Measurements from ENCODE around the gene CDKL5. TPM values are rescaled to one million over a fixed set of nuclear protein-coding genes. Genes with fewer than 3 reads are reported as not detected.

CDKL5 gene
- total and polyA plus RNA-seq, 2 donors (not counting 1 experiment from before 2014, with no cell fraction given): 0.72 to 4.6 TPM

DNA sequence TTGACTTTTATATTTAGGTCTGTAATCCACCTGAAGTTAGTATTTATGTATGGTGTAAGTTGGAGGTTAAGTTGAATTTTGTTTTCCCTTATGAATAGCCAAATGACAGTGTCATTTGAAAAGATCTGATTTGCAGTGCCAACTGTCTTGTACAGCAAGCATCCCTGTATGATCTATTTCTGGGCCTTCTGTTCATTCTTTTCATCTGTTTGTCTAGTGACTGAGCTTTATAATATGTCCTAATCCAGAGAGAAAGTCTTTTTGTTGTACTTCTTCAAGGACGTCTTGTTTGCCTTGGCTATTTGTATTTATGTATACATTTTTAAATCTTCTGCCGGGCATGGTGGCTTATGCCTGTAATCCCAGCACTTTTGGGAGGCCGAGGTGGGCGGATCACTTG, 39.6 kb downstream of the CDKL5 start:
- intact Hi-C loops (cut with micrococcal nuclease): no loop called here
- ChIA-PET POLR2A (no interaction called here), CTCF (no interaction called here)
- H3K4me1 ChIP-seq (ENCODE audit: control insufficient read depth in 2 of 2, insufficient read depth in 2 of 2, low read length in 2 of 2): no peaks in the 10 kb centered on the region
- WGBS (ENCODE audit: insufficient coverage): no CpG with 5 or more reads among the region's 4 CpGs
- H3K9ac ChIP-seq (ENCODE audit: low read length): no peak overlapping the region
- no peak overlapping the region for H3K4me3 Mint-ChIP-seq
- no peak overlapping the region for H2AFZ ChIP-seq (ENCODE audit: insufficient read depth, low read depth, low read length, poor library complexity, severe bottlenecking)
- no peaks in the 10 kb centered on the region for H3K27me3 Mint-ChIP-seq
- no peak overlapping the region for H3K4me3 ChIP-seq (ENCODE audit: control extremely low read depth in 1 of 5, extremely low read depth in 1 of 5, insufficient read depth in 1 of 5, low read depth in 2 of 5, low read length in 4 of 5)
- no peak overlapping the region for H3K4me2 ChIP-seq (replicated peaks; ENCODE audit: low read depth, low read length, poor library complexity, severe bottlenecking)
- H4K20me1 ChIP-seq (ENCODE audit: control insufficient read depth, insufficient read depth, low read length, poor library complexity, severe bottlenecking): no peaks in the 10 kb centered on the region
- H3K4me1 Mint-ChIP-seq: no peaks in the 10 kb centered on the region
- no peaks in the 10 kb centered on the region for H3K9me3 Mint-ChIP-seq (ENCODE audit: insufficient read depth)
- H3K27me3 ChIP-seq (replicated peaks in 1 of 4; ENCODE audit: control extremely low read depth in 1 of 4, control insufficient read depth in 3 of 4, insufficient read depth in 4 of 4, low read length in 3 of 4): no peaks in the 10 kb centered on the region
- no peaks in the 10 kb centered on the region for H3K9me3 ChIP-seq (ENCODE audit: control extremely low read depth in 1 of 3, control insufficient read depth in 2 of 3, insufficient read depth in 1 of 3, low read length in 2 of 3)
- no peaks in the 10 kb centered on the region for H3K36me3 ChIP-seq (replicated peaks in 1 of 2; ENCODE audit: control extremely low read depth in 1 of 2, control insufficient read depth in 1 of 2, extremely low read depth in 1 of 2, insufficient read depth in 2 of 2, low read length in 1 of 2)
- no peak overlapping the region for H3K27ac Mint-ChIP-seq
- ATAC-seq (ENCODE audit: low read depth) (no peak), DNase-seq (no peak)
- TF ChIP-seq EZH2 (IDR thresholded peaks at IDR 0.05; ENCODE audit: borderline replicate concordance, insufficient read depth, low read depth, low read length, poor library complexity, severe bottlenecking): no peak
- TF ChIP-seq, protein P1, sequence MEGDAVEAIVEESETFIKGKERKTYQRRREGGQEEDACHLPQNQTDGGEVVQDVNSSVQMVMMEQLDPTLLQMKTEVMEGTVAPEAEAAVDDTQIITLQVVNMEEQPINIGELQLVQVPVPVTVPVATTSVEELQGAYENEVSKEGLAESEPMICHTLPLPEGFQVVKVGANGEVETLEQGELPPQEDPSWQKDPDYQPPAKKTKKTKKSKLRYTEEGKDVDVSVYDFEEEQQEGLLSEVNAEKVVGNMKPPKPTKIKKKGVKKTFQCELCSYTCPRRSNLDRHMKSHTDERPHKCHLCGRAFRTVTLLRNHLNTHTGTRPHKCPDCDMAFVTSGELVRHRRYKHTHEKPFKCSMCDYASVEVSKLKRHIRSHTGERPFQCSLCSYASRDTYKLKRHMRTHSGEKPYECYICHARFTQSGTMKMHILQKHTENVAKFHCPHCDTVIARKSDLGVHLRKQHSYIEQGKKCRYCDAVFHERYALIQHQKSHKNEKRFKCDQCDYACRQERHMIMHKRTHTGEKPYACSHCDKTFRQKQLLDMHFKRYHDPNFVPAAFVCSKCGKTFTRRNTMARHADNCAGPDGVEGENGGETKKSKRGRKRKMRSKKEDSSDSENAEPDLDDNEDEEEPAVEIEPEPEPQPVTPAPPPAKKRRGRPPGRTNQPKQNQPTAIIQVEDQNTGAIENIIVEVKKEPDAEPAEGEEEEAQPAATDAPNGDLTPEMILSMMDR (IDR thresholded peaks at IDR 0.05): no peak
- H3K27ac ChIP-seq (ENCODE audit: low read length in 2 of 2): no peak overlapping the region
- no peaks in the 10 kb centered on the region for H3K79me2 ChIP-seq (ENCODE audit: control insufficient read depth, insufficient read depth, low read length)

DNA sequence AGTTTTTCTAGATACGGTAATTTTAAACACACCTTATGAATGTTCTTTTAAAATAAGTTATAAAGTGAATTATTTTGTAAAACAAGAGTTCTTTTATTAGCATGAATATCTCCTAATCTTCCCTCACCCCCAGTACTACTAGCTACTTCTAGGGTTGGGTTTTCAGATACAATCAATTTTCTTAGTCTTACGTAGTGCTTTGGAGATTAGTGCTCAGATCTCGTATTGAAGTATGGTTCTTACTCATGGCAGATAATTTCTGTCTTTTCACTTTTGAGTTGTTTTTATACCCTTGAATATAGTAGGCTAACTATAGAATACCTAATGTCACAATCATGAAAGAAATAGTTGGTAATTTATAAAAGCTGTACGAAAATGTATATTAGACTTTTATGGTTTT, 43.2 kb downstream of the CDKL5 start:
- no peaks in the 10 kb centered on the region for H3K27me3 ChIP-seq (replicated peaks in 1 of 4; ENCODE audit: control extremely low read depth in 1 of 4, control insufficient read depth in 3 of 4, insufficient read depth in 4 of 4, low read length in 3 of 4)
- H3K4me2 ChIP-seq (replicated peaks; ENCODE audit: low read depth, low read length, poor library complexity, severe bottlenecking): no peak overlapping the region
- H3K27me3 Mint-ChIP-seq: no peaks in the 10 kb centered on the region
- CTCF ChIA-PET: no interaction called here
- no peaks in the 10 kb centered on the region for H3K36me3 ChIP-seq (replicated peaks in 1 of 2; ENCODE audit: control extremely low read depth in 1 of 2, control insufficient read depth in 1 of 2, extremely low read depth in 1 of 2, insufficient read depth in 2 of 2, low read length in 1 of 2)
- no peak overlapping the region for H3K27ac ChIP-seq (ENCODE audit: low read length in 2 of 2)
- H3K79me2 ChIP-seq (ENCODE audit: control insufficient read depth, insufficient read depth, low read length): no peaks in the 10 kb centered on the region
- no peak for TF ChIP-seq EZH2 (IDR thresholded peaks at IDR 0.05; ENCODE audit: borderline replicate concordance, insufficient read depth, low read depth, low read length, poor library complexity, severe bottlenecking)
- TF ChIP-seq, protein P1 (IDR thresholded peaks at IDR 0.05): no peak
- H3K9me3 ChIP-seq (ENCODE audit: control extremely low read depth in 1 of 3, control insufficient read depth in 2 of 3, insufficient read depth in 1 of 3, low read length in 2 of 3): no peaks in the 10 kb centered on the region
- no peak overlapping the region for H3K27ac Mint-ChIP-seq
- no peak for DNase-seq
- ATAC-seq (ENCODE audit: low read depth): no peak
- WGBS (ENCODE audit: insufficient coverage): no CpG with 5 or more reads among the region's 4 CpGs
- no peak overlapping the region for H3K4me3 Mint-ChIP-seq
- H3K4me3 ChIP-seq (ENCODE audit: control extremely low read depth in 1 of 5, extremely low read depth in 1 of 5, insufficient read depth in 1 of 5, low read depth in 2 of 5, low read length in 4 of 5): no peak overlapping the region
- no peaks in the 10 kb centered on the region for H3K4me1 ChIP-seq (ENCODE audit: control insufficient read depth in 2 of 2, insufficient read depth in 2 of 2, low read length in 2 of 2)
- no peak overlapping the region for H2AFZ ChIP-seq (ENCODE audit: insufficient read depth, low read depth, low read length, poor library complexity, severe bottlenecking)
- H4K20me1 ChIP-seq (ENCODE audit: control insufficient read depth, insufficient read depth, low read length, poor library complexity, severe bottlenecking): no peaks in the 10 kb centered on the region
- H3K9me3 Mint-ChIP-seq (ENCODE audit: insufficient read depth): no peaks in the 10 kb centered on the region
- POLR2A ChIA-PET: no interaction called here
- H3K4me1 Mint-ChIP-seq: no peaks in the 10 kb centered on the region
- intact Hi-C loops (cut with micrococcal nuclease): no loop called here
- no peak overlapping the region for H3K9ac ChIP-seq (ENCODE audit: low read length)

All from B cell (primary cell).